ENCODE results near the gene IMMT.
"Not testable (repeated sequence)": the region's sequence is repeated elsewhere in the genome, so short reads cannot be mapped to it uniquely, and the experiment has no call there.

IMMT gene

DNA sequence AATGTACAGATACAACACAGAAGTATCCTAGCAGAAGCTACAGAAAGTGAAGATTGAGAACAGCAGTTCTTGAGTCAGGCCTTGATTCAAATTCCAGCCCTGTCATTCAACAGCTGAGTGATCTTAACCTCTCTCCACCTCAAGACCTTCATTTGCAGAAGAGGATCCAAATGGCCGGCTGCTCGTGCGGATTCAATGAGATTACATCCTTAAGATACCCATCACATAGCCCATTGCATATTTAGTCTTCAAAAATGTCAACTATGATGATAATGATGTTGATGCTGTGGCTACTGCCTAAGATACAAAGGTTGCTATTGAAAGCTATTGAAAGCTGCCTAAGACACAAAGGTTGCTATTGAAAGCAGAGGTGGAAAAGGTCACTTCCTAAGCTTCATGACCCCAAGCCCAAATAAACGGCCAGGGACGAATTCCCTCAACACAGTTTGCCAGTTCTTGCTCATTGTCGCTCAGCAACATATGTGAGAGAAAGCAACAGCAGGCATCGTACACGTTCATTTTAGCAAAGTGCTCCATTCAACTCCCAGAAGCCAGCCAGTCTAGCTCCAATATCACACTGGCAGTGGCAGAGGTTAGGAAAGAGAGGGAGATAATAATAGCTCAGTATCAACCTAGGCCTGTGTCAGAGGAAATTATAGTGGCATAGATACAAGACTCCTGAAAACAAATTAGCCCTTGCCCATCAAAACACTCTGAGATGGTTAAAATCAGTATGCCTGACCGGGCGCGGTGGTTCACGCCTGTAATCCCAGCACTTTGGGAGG lies 40.1 kb upstream of the IMMT start:
- Histone ChIP-seq H3K27ac (ENCODE audit: low read depth, low read length) (no peak overlapping the region), H3K9me3 (ENCODE audit: control insufficient read depth, insufficient read depth, low read length) (no peaks in the 10 kb centered on the region), H3K27me3 (ENCODE audit: control insufficient read depth, insufficient read depth, low read length) (no peaks in the 10 kb centered on the region), H3K4me1 (ENCODE audit: control insufficient read depth, insufficient read depth, low read length) (peaks cover 5% of the 10 kb centered on the region; the same call in 1 of the 2 replicates), H3K9ac (ENCODE audit: low read depth, low read length) (no peak overlapping the region), H3K36me3 (ENCODE audit: control insufficient read depth, insufficient read depth, low read length) (no peaks in the 10 kb centered on the region), H3K4me3 (ENCODE audit: low read depth, low read length) (no peak overlapping the region)

DNA sequence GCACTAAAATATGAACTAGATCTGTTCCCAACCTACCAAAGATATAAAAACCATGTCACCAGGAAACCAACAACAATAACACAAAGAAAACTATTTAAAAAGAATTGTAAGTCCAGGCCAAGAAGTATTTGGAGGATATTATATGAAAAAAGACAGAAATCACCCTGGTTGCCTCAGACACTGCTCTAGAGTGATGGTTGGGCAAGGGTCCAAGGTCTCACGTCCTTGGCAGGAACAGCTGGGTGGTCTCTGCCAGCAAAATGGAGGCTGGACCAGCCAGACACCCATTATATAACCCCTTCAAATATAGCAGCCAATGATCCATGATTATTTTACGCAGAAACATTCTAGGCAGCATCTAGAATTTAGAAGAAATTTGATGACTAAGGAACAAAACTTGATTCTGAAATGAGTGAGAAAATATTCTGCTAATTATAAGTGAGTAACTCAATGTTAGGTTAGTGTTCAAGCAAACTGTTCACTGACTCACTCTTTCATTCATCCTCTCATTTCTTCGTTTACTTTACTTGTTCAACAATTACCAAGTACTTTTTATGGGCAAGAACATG lies 39.4 kb upstream of the IMMT start:
- Histone ChIP-seq H3K9me3 (ENCODE audit: control insufficient read depth, insufficient read depth, low read length) (no peaks in the 10 kb centered on the region), H3K9ac (ENCODE audit: low read depth, low read length) (no peak overlapping the region), H3K36me3 (ENCODE audit: control insufficient read depth, insufficient read depth, low read length) (no peaks in the 10 kb centered on the region), H3K4me1 (ENCODE audit: control insufficient read depth, insufficient read depth, low read length) (peaks cover 5% of the 10 kb centered on the region; the same call in 1 of the 2 replicates), H3K27ac (ENCODE audit: low read depth, low read length) (no peak overlapping the region), H3K27me3 (ENCODE audit: control insufficient read depth, insufficient read depth, low read length) (no peaks in the 10 kb centered on the region), H3K4me3 (ENCODE audit: low read depth, low read length) (no peak overlapping the region)

DNA sequence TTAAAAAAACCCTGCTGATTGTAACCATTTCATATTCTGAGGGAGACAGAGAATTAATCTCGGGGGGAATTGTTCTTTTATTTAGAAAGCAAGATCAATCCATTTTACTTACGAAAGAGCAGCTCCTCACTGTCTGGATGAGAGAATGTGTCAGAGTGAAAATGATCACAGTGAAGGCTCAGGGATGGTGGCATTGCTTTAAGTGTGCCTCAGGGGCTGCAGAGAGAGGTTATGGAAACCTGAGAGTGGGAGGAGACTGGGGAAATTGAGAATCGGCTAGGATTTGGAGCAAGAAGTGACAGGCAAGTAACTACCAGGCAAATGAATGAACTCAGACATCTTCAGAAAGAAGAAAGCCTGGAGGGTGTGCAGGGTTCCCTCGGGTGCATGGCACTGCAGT lies 38.2 kb upstream of the IMMT start:
- no peaks in the 10 kb centered on the region for H3K9me3 ChIP-seq (ENCODE audit: control insufficient read depth, insufficient read depth, low read length)
- no peak overlapping the region for H3K4me3 ChIP-seq (ENCODE audit: low read depth, low read length)
- no peaks in the 10 kb centered on the region for H3K27me3 ChIP-seq (ENCODE audit: control insufficient read depth, insufficient read depth, low read length)
- H3K27ac ChIP-seq (ENCODE audit: low read depth, low read length), result no peak overlapping the region
- no peaks in the 10 kb centered on the region for H3K36me3 ChIP-seq (ENCODE audit: control insufficient read depth, insufficient read depth, low read length)
- H3K9ac ChIP-seq (ENCODE audit: low read depth, low read length), result no peak overlapping the region
- H3K4me1 ChIP-seq (ENCODE audit: control insufficient read depth, insufficient read depth, low read length), result peaks cover 2% of the 10 kb centered on the region; the same call in 1 of the 2 replicates

DNA sequence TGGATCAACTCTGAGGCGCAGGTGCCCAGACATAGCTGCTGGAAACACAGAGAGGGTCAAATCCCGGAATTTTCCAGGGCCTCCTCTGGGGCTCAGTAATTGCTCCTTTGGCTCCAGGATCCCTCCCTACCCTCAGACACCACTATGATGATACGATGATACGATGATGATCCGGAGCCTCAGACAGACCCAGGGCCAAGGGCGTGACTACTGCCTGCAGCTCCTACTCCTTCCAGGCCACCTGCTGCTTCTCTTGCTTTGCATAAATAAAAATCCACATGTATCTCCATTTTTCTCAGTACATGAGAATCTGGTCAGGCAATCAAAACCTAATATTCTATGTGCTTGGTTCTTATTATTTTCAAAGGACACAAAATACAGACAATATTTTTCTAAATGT lies 37.6 kb upstream of the IMMT start:
- H3K36me3 ChIP-seq (ENCODE audit: control insufficient read depth, insufficient read depth, low read length), result no peaks in the 10 kb centered on the region
- H3K9ac ChIP-seq (ENCODE audit: low read depth, low read length), result no peak overlapping the region
- H3K9me3 ChIP-seq (ENCODE audit: control insufficient read depth, insufficient read depth, low read length), result no peaks in the 10 kb centered on the region
- H3K4me1 ChIP-seq (ENCODE audit: control insufficient read depth, insufficient read depth, low read length), result peaks cover 2% of the 10 kb centered on the region; the same call in 1 of the 2 replicates
- no peak overlapping the region for H3K4me3 ChIP-seq (ENCODE audit: low read depth, low read length)
- no peaks in the 10 kb centered on the region for H3K27me3 ChIP-seq (ENCODE audit: control insufficient read depth, insufficient read depth, low read length)
- no peak overlapping the region for H3K27ac ChIP-seq (ENCODE audit: low read depth, low read length)

DNA sequence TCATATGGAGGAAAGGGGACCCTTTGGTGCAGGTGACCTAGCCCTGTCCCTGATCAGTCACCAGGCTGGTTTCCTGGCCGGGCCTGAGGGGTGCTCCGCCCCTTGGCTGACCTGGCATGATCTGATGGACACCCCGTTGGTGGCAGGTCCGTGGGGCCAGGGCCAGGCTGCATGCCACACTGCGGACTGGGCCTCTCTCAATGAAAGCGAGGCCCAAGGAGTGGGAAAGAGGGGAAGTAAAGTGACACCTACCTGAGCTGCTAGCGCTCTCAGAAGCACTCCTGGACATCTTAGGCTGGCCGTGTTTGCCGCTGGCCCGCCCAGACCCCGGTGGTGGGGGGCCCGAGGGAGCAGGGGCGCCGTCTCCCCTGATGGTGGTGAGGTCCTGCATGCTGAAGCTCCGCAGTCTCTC lies 37.1 kb upstream of the IMMT start:
- H3K36me3 ChIP-seq (ENCODE audit: control insufficient read depth, insufficient read depth, low read length), result no peaks in the 10 kb centered on the region
- no peaks in the 10 kb centered on the region for H3K9me3 ChIP-seq (ENCODE audit: control insufficient read depth, insufficient read depth, low read length)

DNA sequence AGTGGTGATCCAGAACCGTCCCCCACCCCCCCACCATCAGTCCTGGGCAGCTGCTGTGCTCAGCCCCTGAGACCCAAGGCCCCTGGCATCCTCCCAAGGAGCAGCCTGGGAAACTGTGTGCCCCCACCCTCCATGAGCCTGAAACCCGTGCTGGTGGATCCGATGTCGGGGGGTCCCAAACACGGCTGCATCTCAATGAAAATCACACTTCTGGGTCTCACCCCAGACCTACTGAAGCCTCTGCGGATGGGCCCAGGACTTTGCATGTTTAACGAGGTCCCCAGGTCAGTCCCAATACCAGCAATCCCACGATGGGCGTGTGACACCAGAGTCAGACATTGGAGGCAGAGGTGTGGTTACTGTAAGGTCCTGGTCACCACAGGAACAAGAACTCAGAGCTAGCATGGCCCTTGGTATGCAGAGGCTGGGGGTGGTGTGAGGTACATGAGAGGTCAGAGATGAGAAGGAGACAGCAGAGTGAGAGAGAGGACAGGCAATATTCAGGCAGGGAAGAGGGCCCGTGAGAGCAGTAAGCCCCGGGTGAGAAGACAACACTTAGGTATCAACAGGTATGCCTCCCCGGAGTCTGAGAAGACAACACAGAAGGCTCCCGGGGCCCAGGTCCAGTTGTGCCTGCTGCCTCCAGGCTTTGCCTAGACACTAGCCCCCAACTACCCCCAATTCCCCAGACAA lies 36.6 kb upstream of the IMMT start:
- Histone ChIP-seq H3K36me3 (ENCODE audit: control insufficient read depth, insufficient read depth, low read length) (no peaks in the 10 kb centered on the region), H3K27ac (ENCODE audit: low read depth, low read length) (no peak overlapping the region), H3K27me3 (ENCODE audit: control insufficient read depth, insufficient read depth, low read length) (no peaks in the 10 kb centered on the region), H3K9ac (ENCODE audit: low read depth, low read length) (no peak overlapping the region), H3K4me1 (ENCODE audit: control insufficient read depth, insufficient read depth, low read length) (peaks cover 2% of the 10 kb centered on the region; the same call in 1 of the 2 replicates), H3K4me3 (ENCODE audit: low read depth, low read length) (no peak overlapping the region), H3K9me3 (ENCODE audit: control insufficient read depth, insufficient read depth, low read length) (no peaks in the 10 kb centered on the region)

More for the DNA sequence above, 37.1 kb upstream of the IMMT start:
- no peaks in the 10 kb centered on the region for H3K27me3 ChIP-seq (ENCODE audit: control insufficient read depth, insufficient read depth, low read length)
- H3K9ac ChIP-seq (ENCODE audit: low read depth, low read length), result no peak overlapping the region
- no peak overlapping the region for H3K27ac ChIP-seq (ENCODE audit: low read depth, low read length)
- no peak overlapping the region for H3K4me3 ChIP-seq (ENCODE audit: low read depth, low read length)
- peaks cover 2% of the 10 kb centered on the region; the same call in 1 of the 2 replicates for H3K4me1 ChIP-seq (ENCODE audit: control insufficient read depth, insufficient read depth, low read length)

DNA sequence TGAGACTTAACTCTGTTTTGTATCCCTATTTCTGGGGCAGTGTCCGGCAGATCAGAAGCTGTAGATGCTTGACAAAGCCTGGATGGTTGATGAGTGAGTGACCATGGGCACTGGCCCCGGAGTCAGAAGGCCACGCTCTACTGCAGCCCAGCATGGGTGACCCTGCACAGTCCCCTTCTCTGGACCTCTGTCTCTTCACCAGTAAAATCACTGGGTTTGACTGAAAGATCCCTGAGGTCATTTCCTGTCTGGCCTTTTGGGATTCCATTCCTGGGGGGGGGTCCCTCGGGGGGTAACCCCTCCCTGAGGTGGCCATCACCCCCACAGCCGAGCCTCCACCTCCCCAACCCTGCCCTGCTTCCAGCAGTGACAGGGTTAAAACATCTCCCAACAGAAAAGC lies 35.7 kb upstream of the IMMT start:
- Histone ChIP-seq H3K4me1 (ENCODE audit: control insufficient read depth, insufficient read depth, low read length) (peaks cover 2% of the 10 kb centered on the region; the same call in 1 of the 2 replicates), H3K9me3 (ENCODE audit: control insufficient read depth, insufficient read depth, low read length) (no peaks in the 10 kb centered on the region), H3K27me3 (ENCODE audit: control insufficient read depth, insufficient read depth, low read length) (no peaks in the 10 kb centered on the region), H3K4me3 (ENCODE audit: low read depth, low read length) (no peak overlapping the region), H3K36me3 (ENCODE audit: control insufficient read depth, insufficient read depth, low read length) (no peaks in the 10 kb centered on the region), H3K9ac (ENCODE audit: low read depth, low read length) (no peak overlapping the region), H3K27ac (ENCODE audit: low read depth, low read length) (no peak overlapping the region)

DNA sequence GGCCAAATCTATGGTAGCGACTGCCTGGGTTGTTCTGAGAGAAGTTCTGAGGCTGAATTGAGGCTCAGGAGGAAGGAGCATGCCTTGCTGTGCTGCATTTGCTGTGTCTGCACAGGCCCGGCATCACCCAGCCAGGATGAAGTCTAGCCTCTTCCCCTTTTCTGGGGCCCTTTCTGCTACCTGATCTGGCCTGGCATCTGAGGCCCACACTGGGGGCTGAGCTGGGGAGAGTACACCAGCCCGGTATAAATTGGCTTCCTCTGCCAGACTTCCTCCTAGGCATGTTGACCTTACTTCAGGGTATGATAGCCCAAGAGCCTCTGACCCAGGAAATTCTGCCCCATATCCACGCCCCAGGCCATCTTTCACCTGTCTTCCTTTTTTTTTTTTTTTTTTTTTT lies 34.0 kb upstream of the IMMT start:
- peaks cover 2% of the 10 kb centered on the region; the same call in 1 of the 2 replicates for H3K4me1 ChIP-seq (ENCODE audit: control insufficient read depth, insufficient read depth, low read length)
- no peak overlapping the region for H3K9ac ChIP-seq (ENCODE audit: low read depth, low read length)
- H3K4me3 ChIP-seq (ENCODE audit: low read depth, low read length), result no peak overlapping the region
- no peaks in the 10 kb centered on the region for H3K9me3 ChIP-seq (ENCODE audit: control insufficient read depth, insufficient read depth, low read length)
- H3K36me3 ChIP-seq (ENCODE audit: control insufficient read depth, insufficient read depth, low read length), result no peaks in the 10 kb centered on the region
- H3K27ac ChIP-seq (ENCODE audit: low read depth, low read length), result no peak overlapping the region
- H3K27me3 ChIP-seq (ENCODE audit: control insufficient read depth, insufficient read depth, low read length), result no peaks in the 10 kb centered on the region

DNA sequence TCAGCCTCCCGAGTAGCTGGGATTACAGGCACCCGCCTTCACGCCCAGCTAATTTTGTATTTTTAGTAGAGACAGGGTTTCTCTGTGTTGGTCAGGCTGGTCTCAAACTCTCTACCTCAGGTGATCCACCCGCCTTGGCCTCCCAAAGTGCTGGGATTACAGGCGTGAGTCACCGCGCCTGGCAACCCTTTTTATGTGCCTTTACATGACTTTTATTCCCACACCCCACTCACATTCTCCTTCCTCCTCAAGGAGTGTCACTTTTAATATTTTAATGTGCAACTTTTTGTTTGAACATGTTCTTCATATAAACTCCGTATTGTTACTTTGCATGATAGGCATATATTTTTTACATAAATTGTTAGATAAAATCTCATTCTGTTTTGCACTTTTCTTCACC lies 33.3 kb upstream of the IMMT start:
- H3K27me3 ChIP-seq (ENCODE audit: control insufficient read depth, insufficient read depth, low read length); H3K4me1 ChIP-seq (ENCODE audit: control insufficient read depth, insufficient read depth, low read length); H3K9ac ChIP-seq (ENCODE audit: low read depth, low read length); H3K4me3 ChIP-seq (ENCODE audit: low read depth, low read length); H3K9me3 ChIP-seq (ENCODE audit: control insufficient read depth, insufficient read depth, low read length); H3K27ac ChIP-seq (ENCODE audit: low read depth, low read length); H3K36me3 ChIP-seq (ENCODE audit: control insufficient read depth, insufficient read depth, low read length): not testable (repeated sequence)

DNA sequence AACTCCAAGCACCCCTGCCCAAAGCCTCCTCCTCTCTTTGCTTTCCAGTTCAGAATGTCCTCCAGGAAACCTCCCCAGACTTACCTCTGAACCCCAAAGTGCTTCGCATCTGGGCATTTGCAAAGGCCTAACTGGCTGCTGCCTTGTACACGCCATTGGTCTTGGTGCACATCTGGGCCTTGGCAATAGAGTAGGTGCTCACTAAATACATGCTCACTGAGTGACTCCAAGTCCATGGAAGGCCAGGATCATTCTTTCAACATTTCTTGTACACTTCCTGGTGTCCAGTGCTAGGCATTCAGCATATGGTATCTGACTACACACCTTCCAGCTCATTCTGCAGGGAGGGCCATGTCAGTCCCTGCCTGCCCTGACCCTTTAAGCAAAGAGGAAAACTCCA lies 32.4 kb upstream of the IMMT start:
- H3K9me3 ChIP-seq (ENCODE audit: control insufficient read depth, insufficient read depth, low read length), result no peaks in the 10 kb centered on the region
- H3K9ac ChIP-seq (ENCODE audit: low read depth, low read length), result no peak overlapping the region
- no peak overlapping the region for H3K4me3 ChIP-seq (ENCODE audit: low read depth, low read length)
- no peak overlapping the region for H3K27ac ChIP-seq (ENCODE audit: low read depth, low read length)
- H3K36me3 ChIP-seq (ENCODE audit: control insufficient read depth, insufficient read depth, low read length), result no peaks in the 10 kb centered on the region
- no peaks in the 10 kb centered on the region for H3K27me3 ChIP-seq (ENCODE audit: control insufficient read depth, insufficient read depth, low read length)
- peaks cover 5% of the 10 kb centered on the region for H3K4me1 ChIP-seq (ENCODE audit: control insufficient read depth, insufficient read depth, low read length)
